Measurements from ENCODE around the gene HPCAL4.

Gene HPCAL4

DNA sequence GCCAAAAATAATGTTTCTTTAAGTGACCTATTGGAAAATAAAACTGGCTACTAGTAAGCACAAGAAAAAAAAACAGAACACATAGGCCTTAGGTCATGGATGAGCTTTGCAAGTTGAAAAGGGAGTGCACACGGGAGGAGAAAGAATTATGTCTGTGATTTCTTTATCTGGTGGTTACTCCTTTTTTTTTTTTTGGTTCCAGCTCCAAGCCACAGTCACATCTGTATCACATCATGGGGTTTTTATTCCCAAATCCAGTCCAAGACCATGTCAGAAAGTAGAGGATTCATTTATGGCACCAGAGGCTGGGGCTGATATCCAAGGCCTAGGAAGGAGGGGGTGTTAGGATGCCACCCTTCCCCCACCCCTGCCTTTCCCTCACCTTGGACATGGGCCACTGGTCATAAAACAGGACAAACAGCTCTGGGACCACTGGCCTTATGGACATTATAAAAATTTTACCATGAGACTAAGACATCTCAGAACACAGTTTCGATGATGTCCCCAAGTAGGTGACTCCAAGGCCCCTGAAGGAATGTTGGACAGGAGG lies 41.5 kb downstream of the HPCAL4 start:
- no peak for DNase-seq (ENCODE audit: low read depth in 2 of 2)

DNA sequence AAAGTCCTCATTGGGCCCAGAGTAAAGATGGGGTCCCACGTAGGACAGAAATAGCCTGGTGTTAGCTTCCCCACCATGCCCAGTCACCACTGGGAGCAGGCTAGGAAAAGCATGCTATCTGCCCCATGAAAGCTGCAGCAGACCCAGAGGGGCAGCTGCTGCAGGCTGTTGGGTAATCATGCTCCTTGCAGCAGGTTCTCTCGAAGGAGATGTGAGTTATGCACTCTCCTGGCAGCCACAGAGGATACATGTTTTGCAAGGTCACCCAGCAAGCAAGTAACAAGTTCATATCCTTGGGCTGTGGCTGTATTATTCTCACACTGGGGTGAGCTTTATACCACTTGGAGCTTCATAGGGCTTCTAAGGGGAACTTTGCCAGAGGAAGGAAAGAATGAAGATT lies 42.7 kb downstream of the HPCAL4 start:
- no peak for DNase-seq (ENCODE audit: low read depth in 2 of 2)

- DNase-seq (ENCODE audit: low read depth in 2 of 2), result no peak
These were observed 44.0 kb downstream of the HPCAL4 start for GRCh38 chr1:39647247-39647646.

DNA sequence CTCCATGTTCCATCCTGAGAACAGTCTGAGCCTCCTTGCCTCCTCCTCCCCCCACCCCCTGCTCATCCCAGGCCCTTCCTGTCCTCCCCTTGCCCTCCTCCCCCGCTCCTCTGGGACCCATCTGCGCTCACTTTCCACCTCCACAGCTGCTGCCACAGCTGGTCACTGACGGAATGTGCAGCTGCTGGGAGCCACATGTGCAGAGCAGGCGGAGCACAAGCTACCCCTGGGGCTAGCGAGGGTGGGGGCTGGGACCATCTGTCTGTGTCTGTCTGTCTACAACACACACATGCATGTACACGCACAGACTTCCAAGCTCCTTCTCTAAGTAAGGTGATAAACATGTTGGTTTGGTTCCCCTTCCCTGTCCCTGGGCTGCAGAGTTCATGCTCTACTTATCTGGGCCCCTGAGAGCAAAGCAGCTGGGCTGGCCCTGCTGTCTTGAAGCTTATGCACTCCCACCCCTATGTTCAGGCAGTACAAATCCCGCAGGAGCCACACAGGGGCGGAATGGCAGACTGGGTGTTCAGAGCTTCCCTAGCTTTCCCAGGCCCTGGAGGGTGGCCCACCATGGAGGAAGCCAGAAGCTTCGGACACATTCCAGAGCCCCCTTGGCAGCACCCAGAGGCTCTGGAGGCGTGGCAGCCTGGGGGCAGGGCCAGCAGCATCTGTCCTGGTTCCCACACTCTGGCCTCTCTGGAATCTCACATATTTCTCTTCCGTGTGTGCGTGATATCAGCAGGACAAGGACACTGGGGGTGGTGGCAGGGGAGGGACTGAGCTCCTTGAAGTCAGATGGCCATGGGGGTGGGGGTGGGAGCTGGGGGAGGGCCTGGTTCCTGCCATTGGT lies 44.8 kb downstream of the HPCAL4 start:
- DNase-seq (ENCODE audit: low read depth in 2 of 2), result no peak

DNA sequence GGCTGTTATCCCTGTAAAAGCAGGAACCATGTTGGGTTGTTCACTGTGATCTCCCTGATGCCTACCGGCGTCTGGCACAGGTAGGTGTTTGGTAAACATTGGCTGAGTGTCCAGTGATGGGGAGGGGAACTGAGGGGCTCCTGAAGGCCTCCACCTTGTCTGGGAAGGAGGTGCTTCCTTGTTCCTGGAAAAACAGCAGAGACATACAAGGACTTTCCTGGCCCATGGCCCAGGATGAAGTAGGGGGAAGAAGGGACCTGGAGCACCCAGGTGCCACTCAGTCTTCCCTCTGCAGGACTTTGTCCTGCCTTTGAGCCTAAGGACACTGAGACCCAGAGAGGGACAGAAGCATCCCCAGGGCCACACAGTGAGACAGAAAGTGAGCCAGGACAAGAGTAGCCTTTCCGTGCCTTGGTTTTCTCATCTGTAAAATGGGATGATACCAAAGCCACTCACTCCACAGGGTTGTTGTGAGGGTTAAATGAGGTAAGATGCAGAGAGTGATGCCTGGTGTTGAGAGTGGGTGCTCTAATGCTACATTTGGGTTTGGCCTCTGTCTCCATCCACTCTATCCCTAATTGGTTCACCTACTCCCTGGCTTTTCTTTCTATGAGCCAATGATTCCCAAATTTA lies 45.7 kb downstream of the HPCAL4 start:
- no peak for DNase-seq (ENCODE audit: low read depth in 2 of 2)

DNA sequence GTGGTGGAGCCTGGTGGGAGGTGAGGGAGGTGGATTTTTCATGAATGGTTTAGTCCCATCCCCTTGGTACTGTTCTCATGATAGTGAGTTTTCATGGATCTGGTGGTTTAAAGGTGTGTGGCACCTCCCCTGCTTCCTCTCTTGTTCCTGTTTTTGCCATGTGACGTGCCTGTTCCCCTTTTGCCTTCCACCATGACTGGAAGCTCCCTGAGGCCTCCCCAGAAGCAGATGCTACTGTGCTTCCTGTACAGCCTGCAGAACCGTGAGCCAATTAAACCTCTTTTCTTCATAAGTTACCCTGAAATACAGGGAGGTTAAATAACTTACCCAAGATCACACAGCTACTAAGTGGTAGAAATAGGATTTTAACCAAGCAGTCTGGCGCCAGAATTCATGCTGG lies 47.5 kb downstream of the HPCAL4 start:
- DNase-seq (ENCODE audit: low read depth in 2 of 2), result no peak

GRCh38 chr1:39642796-39643195 lies 48.4 kb downstream of the HPCAL4 start:
- DNase-seq (ENCODE audit: low read depth in 2 of 2), result no peak

DNA sequence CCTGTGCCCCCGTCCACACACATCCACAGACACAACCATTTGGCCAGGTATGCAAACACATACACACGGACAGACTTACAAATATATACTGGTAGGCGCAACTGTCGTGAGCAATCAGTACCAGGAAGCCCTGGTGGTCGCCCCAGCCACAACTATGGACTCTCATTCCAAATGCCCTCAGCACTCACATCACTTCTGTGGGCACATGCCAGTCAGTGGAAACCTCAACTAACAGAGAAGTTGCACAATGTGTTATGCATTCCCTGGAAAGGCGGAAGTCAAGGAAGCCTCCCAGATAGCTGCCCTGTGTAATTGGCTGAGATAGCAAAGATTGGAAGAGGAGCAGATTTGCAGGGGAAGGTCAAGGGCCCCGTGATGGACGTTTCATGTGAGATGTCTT lies 50.4 kb downstream of the HPCAL4 start:
- DNase-seq (ENCODE audit: low read depth in 2 of 2), result no peak

GRCh38 chr1:39639305-39640130 lies 51.7 kb downstream of the HPCAL4 start, which contains the start of gene HEYL:
HEYL (minus strand) TSS chr1:39639643; CDS start chr1:39639625, 18 bp downstream.
- DNase-seq (ENCODE audit: low read depth in 2 of 2), result peak; percentile 42 to 77

- no peak for DNase-seq (ENCODE audit: low read depth in 2 of 2)
These were observed 52.3 kb downstream of the HPCAL4 start for GRCh38 chr1:39638965-39639304.

DNA sequence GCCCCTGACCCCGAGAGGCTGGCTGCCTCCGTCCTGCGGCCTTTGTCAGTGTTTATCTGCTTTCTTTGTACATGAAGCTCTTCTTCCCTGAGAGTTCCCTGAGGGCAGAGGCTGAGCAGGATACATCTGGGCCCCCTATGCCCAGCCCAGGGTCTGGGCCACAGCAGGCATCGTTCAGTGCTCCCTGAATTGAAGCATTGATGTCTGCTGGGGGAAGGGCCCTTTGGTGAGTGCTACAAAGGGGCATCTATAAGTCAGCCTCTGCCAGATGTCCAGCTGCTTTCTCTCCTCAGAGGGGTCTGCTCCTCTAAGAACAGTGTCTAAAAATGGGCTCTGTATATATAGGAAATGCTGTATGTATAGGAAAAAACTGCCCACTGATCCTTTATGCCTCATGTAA lies 53.9 kb downstream of the HPCAL4 start:
- DNase-seq (ENCODE audit: low read depth in 2 of 2), result no peak

GRCh38 chr1:39635871-39636210 lies 55.4 kb downstream of the HPCAL4 start:
- no peak for DNase-seq (ENCODE audit: low read depth in 2 of 2)

- DNase-seq (ENCODE audit: low read depth in 2 of 2), result no peak
These were observed 55.9 kb downstream of the HPCAL4 start for GRCh38 chr1:39635205-39635870.

GRCh38 chr1:39633422-39633821 lies 57.8 kb downstream of the HPCAL4 start:
- no peak for DNase-seq (ENCODE audit: low read depth in 2 of 2)

GRCh38 chr1:39632682-39633417 lies 58.4 kb downstream of the HPCAL4 start:
- no peak for DNase-seq (ENCODE audit: low read depth in 2 of 2)

DNA sequence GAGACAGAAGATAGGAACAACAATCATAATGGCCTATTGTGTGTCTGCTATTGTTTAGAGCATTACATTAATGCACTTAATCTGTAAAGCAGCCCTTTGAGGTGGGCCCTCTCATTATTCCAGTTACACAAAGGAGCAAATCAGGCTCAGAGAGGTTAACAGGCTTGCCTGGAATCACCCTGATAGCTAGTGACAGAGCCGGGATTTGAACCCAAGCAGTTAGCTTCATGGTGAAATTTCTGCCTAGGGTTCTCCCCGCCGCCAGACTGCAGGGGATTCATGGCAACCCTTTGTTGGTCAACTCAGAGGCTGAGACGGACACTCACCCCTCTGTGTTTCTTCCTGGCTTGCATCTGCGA lies 58.9 kb downstream of the HPCAL4 start:
- no peak for DNase-seq (ENCODE audit: low read depth in 2 of 2)

- no peak for DNase-seq (ENCODE audit: low read depth in 2 of 2)
These were observed 59.6 kb downstream of the HPCAL4 start for GRCh38 chr1:39631361-39632322.

- no peak for DNase-seq (ENCODE audit: low read depth in 2 of 2)
These were observed 62.4 kb downstream of the HPCAL4 start for GRCh38 chr1:39628807-39629350.
